Glomerular visceral epithelial cell (primary cell): ENCODE data around the gene GALNT10.

Experiments
- DNase-seq: peaks from one replicate; pipeline ENCODE4 v3.0.0-alpha.2; 2016; ENCODE audit errors: extremely low spot score

The GALNT10 gene

GRCh38 chr5:154405078-154405792, 214.7 kb downstream of the GALNT10 start:
- DNase-seq = peak; percentile 83

DNA sequence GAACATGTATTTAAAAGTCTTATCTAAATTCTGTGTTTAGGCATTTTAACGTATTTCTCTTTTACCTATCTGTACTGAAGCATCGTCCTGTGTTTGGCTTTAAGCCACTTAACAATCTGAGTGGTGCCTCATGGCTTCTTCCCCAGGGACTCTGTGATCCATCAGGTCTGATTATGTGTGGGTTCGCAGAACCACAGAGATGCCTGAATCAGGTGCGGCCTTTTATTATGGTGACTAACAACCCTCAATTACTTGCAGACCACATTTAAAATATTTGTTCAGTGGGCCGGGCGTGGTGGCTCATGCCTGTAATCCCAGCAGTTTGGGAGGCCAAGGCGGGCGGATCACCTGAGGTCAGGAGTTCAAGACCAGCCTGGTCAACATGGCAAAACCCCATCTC, 215.7 kb downstream of the GALNT10 start:
- DNase-seq = peak; percentile 68

DNA sequence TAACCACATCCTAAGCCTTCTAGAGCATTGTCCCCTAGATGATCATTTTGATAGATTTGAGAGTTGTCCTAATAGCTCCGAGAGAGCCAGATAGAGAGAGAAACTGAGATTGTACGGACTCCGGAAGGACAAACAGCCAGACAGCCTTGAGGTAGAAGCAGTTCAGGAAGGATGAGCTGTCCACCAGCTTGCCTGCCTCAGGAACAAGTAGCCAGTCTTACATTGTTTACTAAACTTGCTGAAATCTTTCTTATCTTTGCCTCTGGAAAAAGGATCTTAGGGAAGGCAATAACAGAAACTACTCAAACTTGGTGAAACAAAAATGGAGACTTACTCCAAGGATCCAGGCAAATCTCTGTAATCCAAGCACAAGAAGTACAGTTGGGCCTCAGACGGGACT, 216.3 kb downstream of the GALNT10 start:
- DNase-seq = no peak

- no peak for DNase-seq
Observed at GRCh38 chr5:154408811-154409210, 218.3 kb downstream of the GALNT10 start.

DNA sequence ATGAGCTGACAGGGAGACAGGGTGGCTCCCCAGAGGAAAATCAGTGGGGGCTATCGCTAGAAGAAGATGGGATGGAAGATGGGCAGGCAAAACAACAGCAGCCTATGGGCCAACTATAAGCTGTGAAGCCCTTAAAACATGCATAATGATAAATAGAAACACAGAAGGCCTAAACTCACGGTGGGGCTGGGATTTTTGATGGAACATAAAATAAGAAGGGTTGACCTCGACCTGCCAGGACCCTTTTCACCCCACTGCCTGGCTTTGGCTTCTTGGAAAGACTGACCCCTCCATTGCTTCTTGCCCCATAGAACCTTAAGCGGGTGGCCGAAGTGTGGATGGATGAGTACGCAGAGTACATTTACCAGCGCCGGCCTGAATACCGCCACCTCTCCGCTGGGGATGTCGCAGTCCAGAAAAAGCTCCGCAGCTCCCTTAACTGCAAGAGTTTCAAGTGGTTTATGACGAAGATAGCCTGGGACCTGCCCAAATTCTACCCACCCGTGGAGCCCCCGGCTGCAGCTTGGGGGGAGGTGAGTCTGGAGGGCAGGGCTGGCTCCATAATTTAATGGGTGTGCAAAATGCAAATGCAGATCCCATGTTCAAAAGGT, 218.8 kb downstream of the GALNT10 start:
- no peak for DNase-seq

GRCh38 chr5:154410008-154410407, 219.5 kb downstream of the GALNT10 start:
- no peak for DNase-seq

DNA sequence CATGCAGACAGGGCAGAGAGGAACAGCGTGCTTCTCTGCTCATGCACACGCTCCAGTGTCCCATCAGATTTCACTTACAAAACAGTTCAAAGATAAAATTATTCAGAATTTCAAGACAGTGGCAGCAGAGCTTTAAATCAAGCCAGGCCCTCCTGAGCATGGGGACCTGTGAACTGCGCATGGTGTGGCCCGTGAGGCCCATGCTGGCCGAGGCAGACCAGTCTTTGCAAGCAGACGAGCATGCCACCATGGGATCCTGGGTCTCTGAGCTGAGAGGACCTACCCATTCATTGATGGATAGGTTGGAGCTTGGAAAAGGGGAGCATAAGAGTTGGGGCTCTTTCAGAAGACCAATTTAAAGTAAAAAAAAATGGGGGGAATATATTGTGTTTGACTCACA, 220.3 kb downstream of the GALNT10 start:
- no peak for DNase-seq

DNA sequence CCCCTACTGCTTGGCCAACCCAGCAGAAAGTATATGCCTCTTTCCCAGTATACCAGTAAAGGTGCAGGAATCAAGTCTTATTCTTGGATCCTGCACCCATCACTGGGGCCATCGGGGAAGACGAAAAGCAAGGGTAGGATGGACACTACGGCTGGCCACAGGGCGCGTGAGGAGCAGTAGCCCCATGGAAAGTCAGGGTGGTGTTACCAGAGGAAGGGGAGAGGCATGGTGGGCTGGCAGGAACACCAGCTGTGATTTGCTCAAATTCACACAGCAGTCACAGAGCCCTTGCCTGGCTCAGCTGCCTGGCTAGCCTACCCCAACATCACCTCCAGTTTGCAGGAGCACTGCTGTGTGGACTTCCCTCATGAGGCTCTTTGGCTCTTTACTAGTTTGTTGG, 220.8 kb downstream of the GALNT10 start:
- no peak for DNase-seq

DNA sequence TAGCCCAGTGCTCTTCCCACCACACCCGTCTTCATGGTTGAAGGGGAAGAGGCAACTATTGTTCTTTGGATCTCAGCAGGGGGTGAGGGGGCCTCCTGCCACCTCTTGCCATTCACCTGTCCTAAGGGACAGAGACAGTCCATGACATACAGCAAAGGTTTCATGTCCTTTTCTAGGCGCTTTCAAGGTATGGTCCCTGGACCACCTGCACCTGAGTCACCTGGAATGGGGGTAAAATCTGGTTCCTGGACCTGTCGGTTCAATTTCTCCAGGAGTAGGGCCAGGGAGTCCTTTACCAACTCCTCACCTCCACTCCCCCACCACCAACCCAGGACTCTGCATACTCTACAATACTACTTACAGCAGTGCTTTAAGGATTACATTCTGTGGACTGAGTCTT, 221.8 kb downstream of the GALNT10 start:
- no peak for DNase-seq

DNA sequence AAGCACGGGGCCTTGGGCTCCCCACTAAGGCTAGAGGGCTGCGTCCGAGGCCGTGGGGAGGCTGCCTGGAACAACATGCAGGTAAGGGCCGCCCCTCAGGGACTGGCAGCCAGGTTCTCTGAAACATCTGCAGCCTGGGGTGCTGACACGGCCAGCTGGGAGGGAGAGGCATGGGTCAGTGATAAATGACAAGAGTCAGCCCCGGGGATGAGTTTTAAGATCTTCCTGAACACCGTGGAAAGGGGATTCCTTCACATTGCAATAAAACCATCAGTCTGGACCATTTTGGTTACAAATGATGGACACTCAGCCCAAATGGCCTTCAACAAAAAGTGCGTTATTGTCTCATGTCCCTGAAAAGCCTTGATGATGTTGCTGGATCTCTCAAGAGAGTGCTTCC, 222.4 kb downstream of the GALNT10 start:
- no peak for DNase-seq

DNA sequence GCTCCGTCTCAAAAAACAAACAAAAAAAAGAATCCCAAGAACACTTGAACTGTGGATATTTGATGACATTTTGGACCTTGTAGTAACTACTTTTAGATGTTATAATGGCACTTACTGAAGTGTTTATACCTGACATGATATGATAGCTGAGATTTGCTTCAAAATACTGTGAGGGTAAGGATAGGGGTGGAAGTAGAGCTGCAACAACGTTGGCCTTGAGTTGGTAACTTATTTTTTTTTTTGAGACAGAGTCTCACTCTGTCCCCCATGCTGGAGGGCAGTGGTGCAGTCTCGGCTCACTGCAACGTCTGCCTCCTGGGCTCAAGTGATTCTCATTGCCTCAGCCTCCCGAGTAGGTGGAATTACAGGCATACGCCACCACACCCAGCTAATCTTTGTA, 224.6 kb downstream of the GALNT10 start:
- no peak for DNase-seq

DNA sequence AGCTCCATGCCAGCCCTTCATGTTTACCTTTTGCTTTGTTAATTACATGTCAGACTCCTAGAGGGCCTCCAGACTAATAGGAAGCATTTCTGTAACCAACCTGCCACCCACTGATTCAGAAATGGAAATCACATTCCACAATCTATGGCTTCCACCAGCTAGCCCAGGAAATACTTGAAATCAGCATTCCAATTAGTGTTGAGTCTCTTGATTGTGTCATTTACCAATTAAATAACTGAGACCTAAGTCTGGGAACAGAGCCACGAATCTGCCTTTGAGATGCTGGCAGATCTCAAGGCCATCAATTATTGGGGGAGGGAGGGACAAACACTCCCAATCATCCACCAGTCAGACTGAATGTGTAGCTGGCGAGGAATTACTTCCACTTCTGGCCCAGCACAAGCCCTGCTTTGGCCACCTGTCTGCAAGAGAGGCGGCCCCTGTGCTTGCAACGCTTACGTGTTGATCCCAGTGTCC, 227.8 kb downstream of the GALNT10 start:
- DNase-seq = no peak

DNA sequence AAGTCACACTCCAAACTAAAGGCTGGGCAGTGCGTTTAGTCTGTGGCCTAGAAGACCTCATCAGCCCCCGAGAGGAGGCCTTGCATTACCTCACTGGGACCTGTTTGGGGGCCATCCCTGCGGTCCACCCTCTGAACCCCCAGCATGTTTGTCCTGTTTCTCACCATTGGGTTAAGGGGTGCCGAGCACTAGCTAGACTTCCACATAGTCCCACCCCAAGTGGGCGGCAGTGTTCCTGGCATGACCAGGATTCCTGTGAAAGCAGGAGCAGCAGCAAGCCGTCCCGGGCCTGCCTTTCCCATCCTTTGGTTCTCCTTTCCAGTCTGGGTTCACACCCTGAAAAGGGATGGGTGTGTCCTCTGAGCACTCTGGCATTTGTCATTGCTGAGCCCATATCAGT, 228.7 kb downstream of the GALNT10 start:
- no peak for DNase-seq

GRCh38 chr5:154421868-154422267, 231.3 kb downstream of the GALNT10 start:
- DNase-seq = peak; percentile 29

- DNase-seq = no peak
Observed at GRCh38 chr5:154422298-154422697, 231.8 kb downstream of the GALNT10 start.

- DNase-seq = no peak
Observed at GRCh38 chr5:154428208-154428607, 237.7 kb downstream of the GALNT10 start.

- no peak for DNase-seq
Observed at GRCh38 chr5:154429341-154429740, 238.8 kb downstream of the GALNT10 start.

DNA sequence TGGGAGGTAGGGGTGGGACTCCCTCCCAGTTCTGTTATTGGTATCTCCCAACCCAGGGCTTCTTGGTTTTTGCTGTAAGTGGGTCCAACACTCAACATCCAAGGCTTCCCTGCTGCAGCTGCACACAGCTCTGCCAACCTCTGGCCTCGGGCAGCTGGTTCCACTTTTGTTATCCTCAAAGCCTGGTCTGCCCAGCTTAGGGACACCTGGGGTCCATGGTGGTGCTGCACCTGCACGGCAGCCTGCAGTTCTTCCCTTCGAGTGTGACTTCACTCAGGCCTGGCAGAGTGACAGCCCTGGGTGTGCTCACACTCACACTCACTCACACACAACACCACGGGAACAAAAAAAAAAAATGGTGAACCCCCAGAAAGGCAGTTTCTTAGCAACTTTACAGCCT, 239.9 kb downstream of the GALNT10 start:
- no peak for DNase-seq

DNA sequence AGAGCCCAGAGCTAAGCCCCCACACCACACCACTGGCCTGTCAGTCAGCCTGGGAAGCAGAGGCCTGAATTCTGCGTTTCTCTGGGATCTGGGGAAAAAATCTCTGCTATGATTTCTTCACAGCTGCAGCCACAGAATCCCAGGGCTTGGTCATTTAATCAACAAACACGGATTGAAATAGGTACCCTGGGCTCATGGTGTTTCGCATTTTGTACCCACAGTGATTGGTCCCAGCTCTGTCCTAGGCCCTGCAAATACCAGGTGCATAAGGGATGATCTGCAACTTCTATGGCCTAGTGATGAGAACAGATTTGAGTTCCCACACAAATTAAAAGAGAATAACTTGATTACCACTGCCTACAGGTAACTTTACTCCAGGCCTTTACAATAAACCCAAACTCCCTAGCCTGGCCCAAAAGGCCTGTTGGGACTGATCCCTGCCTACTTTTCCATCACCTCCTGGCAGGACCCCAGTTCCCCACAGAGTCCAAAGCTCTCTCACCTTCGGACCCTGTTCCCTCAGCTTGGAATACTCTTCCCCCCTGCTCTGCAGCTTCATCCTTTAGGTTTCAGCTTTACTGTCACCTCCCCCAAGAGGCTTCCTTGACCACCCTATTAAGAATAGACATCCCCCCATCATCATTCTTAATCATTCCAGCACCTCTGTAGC, 240.6 kb downstream of the GALNT10 start:
- DNase-seq = no peak

DNA sequence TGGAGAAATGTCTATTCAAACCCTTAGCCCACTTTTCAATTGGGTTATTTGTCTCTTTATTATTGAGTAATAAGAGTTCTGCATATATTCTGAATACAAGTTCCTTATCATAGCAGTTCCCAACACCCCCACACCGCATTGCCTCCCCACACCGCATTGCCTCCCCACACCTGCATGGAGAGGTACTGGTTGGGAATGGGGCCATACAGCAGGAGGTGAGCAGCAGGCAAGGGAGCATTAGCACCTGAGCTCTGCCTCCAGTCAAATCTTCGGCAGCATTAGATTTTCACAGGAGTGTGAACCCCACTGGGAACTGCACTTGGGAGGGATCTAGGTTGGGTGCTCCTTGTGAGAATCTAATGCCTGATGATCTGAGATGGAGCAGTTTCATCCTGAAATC, 244.7 kb downstream of the GALNT10 start:
- no peak for DNase-seq

DNA sequence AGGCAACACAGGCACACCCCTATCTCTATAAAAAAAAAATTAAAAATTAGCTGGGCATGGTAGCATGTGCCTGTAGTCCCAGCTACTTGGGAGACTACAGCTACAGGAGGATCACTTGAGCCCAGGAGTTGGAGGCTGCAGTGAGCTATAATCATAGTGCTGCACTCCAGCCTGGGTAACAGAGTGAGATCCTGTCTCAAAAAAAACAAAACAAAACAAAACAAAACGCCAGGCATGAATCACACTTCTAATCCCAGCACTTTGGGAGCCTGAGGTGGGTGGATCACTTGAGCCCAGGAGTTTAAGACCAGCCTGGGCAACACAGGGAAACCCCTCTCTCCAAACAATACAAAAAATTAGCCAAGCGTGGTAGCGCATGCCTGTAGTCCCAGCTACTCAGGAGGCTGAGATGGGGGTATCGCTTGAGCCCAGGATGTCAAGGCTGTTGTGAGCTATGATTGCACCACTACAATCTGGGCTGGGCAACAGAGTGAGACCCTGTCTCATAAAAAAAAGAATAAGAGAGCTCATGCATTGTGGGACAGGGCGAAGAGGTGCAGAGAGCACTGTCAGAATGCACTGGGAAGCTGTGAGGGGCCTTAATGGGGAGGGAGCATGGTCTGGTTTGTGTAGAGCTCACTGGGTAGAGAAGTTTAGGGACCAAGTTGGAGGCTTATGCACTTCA, 246.9 kb downstream of the GALNT10 start:
- DNase-seq = no peak

- DNase-seq = no peak
Observed at GRCh38 chr5:154440540-154440939, 250.0 kb downstream of the GALNT10 start.

- DNase-seq = no peak
Observed at GRCh38 chr5:154442801-154443200, 252.3 kb downstream of the GALNT10 start.
